Karpas-422 (cell line): ENCODE data around the gene OPCML. TPM values are rescaled to one million over a fixed set of nuclear protein-coding genes. Genes with fewer than 3 reads are reported as not detected.

ENCODE experiments used
- DNase-seq: peaks from one replicate; pipeline ENCODE4 v3.0.0-alpha.2; 2015
- H2AFZ ChIP-seq: fragments of 200-600 bp; sonication (generic); 2 replicates; pipeline ENCODE4 v1.6.1; 2014; ENCODE audit warnings: antibody characterized with exemption, low read length, mixed read lengths
- H3K27ac ChIP-seq: fragments of 200-600 bp; sonication (generic); 2 replicates; pipeline ENCODE4 v1.5.1; 2014; ENCODE audit warnings: mild to moderate bottlenecking, low read length, moderate library complexity
- H3K27me3 ChIP-seq: fragments of 200-600 bp; sonication (generic); 2 replicates; pipeline ENCODE4 v1.6.1; 2014; ENCODE audit warnings: low read length, mixed read lengths
- H3K36me3 ChIP-seq: fragments of 200-600 bp; sonication (generic); 2 replicates; pipeline ENCODE4 v1.6.1; 2014; ENCODE audit warnings: low read length, mixed read lengths; ENCODE audit not compliant: insufficient read depth
- H3K4me1 ChIP-seq: fragments of 200-600 bp; sonication (generic); 2 replicates; pipeline ENCODE4 v1.6.1; 2014; ENCODE audit warnings: mild to moderate bottlenecking, low read length, mixed read lengths
- H3K4me2 ChIP-seq: fragments of 200-600 bp; sonication (generic); 2 replicates; pipeline ENCODE4 v1.6.1; 2014; ENCODE audit warnings: low read length, low read depth, mild to moderate bottlenecking; ENCODE audit not compliant: poor library complexity, severe bottlenecking
- H3K4me3 ChIP-seq: fragments of 200-600 bp; sonication (generic); 2 replicates; pipeline ENCODE4 v1.5.1; 2014; ENCODE audit warnings: mild to moderate bottlenecking, antibody characterized with exemption, low read length, mixed read lengths
- H3K79me2 ChIP-seq: fragments of 200-600 bp; sonication (generic); 2 replicates; pipeline ENCODE4 v1.6.1; 2014; ENCODE audit warnings: mild to moderate bottlenecking, low read length, mixed read lengths
- H3K9ac ChIP-seq: fragments of 200-600 bp; sonication (generic); 2 replicates; pipeline ENCODE4 v1.6.0; 2014; ENCODE audit warnings: low read length
- H3K9me2 ChIP-seq: fragments of 200-600 bp; sonication (generic), shearing (Covaris generic); replicated peaks from 2 replicates; pipeline ENCODE4 v1.6.0; 2014; ENCODE audit warnings: mild to moderate bottlenecking, low read length, moderate library complexity; ENCODE audit not compliant: insufficient read depth
- H3K9me3 ChIP-seq: fragments of 300-700, 200-600 bp; sonication (generic); 2 replicates; pipeline ENCODE4 v1.6.1; 2014; ENCODE audit warnings: low read length, mixed read lengths
- H4K20me1 ChIP-seq: fragments of 200-600 bp; sonication (generic); 2 replicates; pipeline ENCODE4 v1.6.1; 2014; ENCODE audit warnings: mild to moderate bottlenecking, antibody characterized with exemption, low read length, low read depth; ENCODE audit not compliant: insufficient read depth
- total RNA-seq: library from RNA; depleted of rRNA; stranded (reverse); fragments of >200 nt; shearing (Covaris generic); gene quantifications from 2 replicates; pipeline ENCODE4 v1.2.3, GENCODE V29; 2014; ENCODE audit warnings: low replicate concordance

The OPCML gene
- total RNA-seq, 1 experiment from 2014 or later, result not detected

- H3K4me3 ChIP-seq, result no peak overlapping the region
- no peak overlapping the region for H3K4me2 ChIP-seq
- H3K4me1 ChIP-seq, result no peaks in the 10 kb centered on the region
- no peaks in the 10 kb centered on the region for H3K79me2 ChIP-seq
- no peaks in the 10 kb centered on the region for H3K9me2 ChIP-seq
- H3K27me3 ChIP-seq, result no peaks in the 10 kb centered on the region
- H3K9ac ChIP-seq, result no peak overlapping the region
- no peaks in the 10 kb centered on the region for H4K20me1 ChIP-seq
- no peaks in the 10 kb centered on the region for H3K36me3 ChIP-seq
- H3K27ac ChIP-seq, result no peak overlapping the region
- no peak for DNase-seq
- H2AFZ ChIP-seq, result no peak overlapping the region
- no peaks in the 10 kb centered on the region for H3K9me3 ChIP-seq
Observed at GRCh38 chr11:133354069-133354468, 178.2 kb downstream of the OPCML start.

DNA sequence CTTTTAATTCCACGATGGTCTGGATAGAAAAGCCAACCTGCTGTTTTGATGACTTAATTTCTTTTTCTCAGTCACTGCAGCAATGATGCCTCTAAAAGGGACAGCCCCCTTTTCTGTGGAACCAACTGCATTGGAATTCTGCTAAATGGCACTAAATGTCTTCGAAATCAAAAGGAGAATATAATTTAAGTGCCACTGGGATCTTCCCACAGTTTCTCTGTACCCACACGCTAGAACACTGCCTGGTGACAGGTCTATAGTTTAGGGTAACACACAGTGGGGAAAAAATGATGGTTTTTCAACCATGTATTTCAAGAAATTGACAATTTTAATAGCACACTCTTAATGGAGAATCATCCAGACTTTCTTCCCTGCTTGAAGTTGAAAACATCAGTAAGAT is 182.3 kb downstream of the OPCML start:
- H2AFZ ChIP-seq, result no peak overlapping the region
- no peaks in the 10 kb centered on the region for H3K9me3 ChIP-seq
- H3K36me3 ChIP-seq, result no peaks in the 10 kb centered on the region
- no peaks in the 10 kb centered on the region for H3K4me1 ChIP-seq
- H3K9ac ChIP-seq, result no peak overlapping the region
- H3K9me2 ChIP-seq, result no peaks in the 10 kb centered on the region
- H3K4me3 ChIP-seq, result no peak overlapping the region
- no peak overlapping the region for H3K4me2 ChIP-seq
- no peaks in the 10 kb centered on the region for H4K20me1 ChIP-seq
- H3K79me2 ChIP-seq, result no peaks in the 10 kb centered on the region
- H3K27me3 ChIP-seq, result no peaks in the 10 kb centered on the region
- DNase-seq, result no peak
- H3K27ac ChIP-seq, result no peak overlapping the region

DNA sequence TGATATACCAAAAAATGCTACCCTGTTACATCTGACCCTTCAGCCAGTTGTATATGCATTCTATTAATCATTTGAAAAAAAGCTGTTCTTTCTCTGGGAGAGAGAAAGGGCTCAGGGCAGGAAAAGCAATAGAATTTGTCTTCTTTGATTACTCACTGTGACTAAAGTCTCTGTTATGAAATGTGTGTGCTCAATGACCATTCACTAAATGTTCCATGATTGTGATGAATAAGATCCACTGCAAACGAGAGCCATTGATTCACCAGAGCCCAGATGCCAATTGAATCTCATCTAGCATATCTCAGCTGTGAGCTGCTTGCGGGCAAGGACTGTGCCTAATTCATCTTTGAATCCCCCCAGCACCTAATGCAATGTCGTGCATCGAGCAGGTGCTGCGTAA is 184.3 kb downstream of the OPCML start:
- Histone ChIP-seq H3K4me1 (no peaks in the 10 kb centered on the region), H2AFZ (no peak overlapping the region), H3K9ac (no peak overlapping the region)

DNA sequence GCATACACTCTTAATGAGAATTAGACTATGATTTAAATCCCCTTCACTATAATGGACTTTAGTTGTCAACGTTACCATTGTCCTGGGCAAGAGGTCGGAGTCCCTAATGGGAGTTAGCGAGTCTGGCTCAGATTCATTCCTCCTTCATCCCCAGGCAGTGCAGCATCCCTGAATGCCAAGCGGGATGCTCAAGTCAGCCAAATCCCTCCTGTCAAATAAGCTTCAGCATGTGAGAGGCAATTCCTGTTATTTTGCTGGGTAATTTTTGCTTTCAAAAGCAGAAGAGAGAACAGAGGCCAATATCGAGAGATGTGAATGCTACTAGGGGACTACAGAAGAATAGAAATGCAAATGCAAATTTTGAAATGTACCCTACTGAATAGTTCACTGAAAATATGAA is 186.2 kb downstream of the OPCML start:
- Histone ChIP-seq H3K4me3 (no peak overlapping the region), H3K36me3 (no peaks in the 10 kb centered on the region), H3K27me3 (no peaks in the 10 kb centered on the region), H3K79me2 (no peaks in the 10 kb centered on the region), H2AFZ (no peak overlapping the region), H3K4me2 (no peak overlapping the region), H4K20me1 (no peaks in the 10 kb centered on the region), H3K27ac (no peak overlapping the region), H3K9me3 (no peaks in the 10 kb centered on the region), H3K4me1 (no peaks in the 10 kb centered on the region), H3K9ac (no peak overlapping the region), H3K9me2 (no peaks in the 10 kb centered on the region)
- DNase-seq, result no peak

More for the DNA sequence above, 184.3 kb downstream of the OPCML start:
- H4K20me1 ChIP-seq, result no peaks in the 10 kb centered on the region
- no peaks in the 10 kb centered on the region for H3K27me3 ChIP-seq
- no peaks in the 10 kb centered on the region for H3K79me2 ChIP-seq
- no peak overlapping the region for H3K4me2 ChIP-seq
- H3K36me3 ChIP-seq, result no peaks in the 10 kb centered on the region
- H3K27ac ChIP-seq, result no peak overlapping the region
- DNase-seq, result no peak
- no peaks in the 10 kb centered on the region for H3K9me3 ChIP-seq
- H3K4me3 ChIP-seq, result no peak overlapping the region
- H3K9me2 ChIP-seq, result no peaks in the 10 kb centered on the region

- H3K36me3 ChIP-seq, result no peaks in the 10 kb centered on the region
- H3K9me2 ChIP-seq, result no peaks in the 10 kb centered on the region
- no peak overlapping the region for H2AFZ ChIP-seq
- no peaks in the 10 kb centered on the region for H3K9me3 ChIP-seq
- no peak overlapping the region for H3K4me3 ChIP-seq
- no peak for DNase-seq
- no peaks in the 10 kb centered on the region for H3K4me1 ChIP-seq
- no peaks in the 10 kb centered on the region for H4K20me1 ChIP-seq
- H3K9ac ChIP-seq, result no peak overlapping the region
- H3K27ac ChIP-seq, result no peak overlapping the region
- H3K79me2 ChIP-seq, result no peaks in the 10 kb centered on the region
- no peaks in the 10 kb centered on the region for H3K27me3 ChIP-seq
- no peak overlapping the region for H3K4me2 ChIP-seq
Observed at GRCh38 chr11:133343951-133344350, 188.3 kb downstream of the OPCML start.

DNA sequence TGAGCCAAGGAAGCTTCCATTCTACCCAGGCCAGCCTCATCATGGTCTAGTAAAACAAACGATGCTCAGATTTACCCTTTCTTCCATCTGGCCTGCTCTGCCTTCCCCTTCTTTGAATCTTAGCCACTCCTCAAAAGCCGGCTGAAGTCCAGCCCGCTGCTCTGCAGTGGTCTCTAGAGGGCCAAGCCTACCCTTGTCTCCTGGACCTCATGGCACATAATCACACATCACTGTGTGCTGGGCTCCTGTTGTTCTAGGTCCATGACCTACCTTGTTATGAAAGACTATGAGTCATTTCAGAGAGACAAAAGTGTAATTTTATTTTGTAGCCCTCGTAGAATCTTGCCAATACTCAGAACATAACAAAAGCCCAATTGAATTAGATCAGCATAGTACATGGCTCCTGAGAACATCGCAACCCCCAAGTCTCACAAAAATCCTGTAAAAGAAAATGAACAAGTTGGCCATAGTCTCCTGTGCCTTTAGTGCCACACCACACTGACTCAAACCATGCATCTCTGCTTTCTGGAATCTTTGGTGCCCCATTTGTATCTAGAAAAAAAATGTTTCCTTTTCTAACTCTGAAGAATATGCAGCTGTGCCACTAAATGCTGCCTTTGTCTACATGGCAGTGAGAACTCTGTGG is 192.7 kb downstream of the OPCML start:
- H3K27me3 ChIP-seq, result no peaks in the 10 kb centered on the region
- no peaks in the 10 kb centered on the region for H3K4me1 ChIP-seq
- H4K20me1 ChIP-seq, result no peaks in the 10 kb centered on the region
- H3K4me2 ChIP-seq, result no peak overlapping the region
- no peak overlapping the region for H3K4me3 ChIP-seq
- no peaks in the 10 kb centered on the region for H3K9me2 ChIP-seq
- H3K79me2 ChIP-seq, result no peaks in the 10 kb centered on the region
- no peak for DNase-seq
- no peaks in the 10 kb centered on the region for H3K9me3 ChIP-seq
- no peaks in the 10 kb centered on the region for H3K36me3 ChIP-seq
- H2AFZ ChIP-seq, result no peak overlapping the region
- H3K9ac ChIP-seq, result no peak overlapping the region
- no peak overlapping the region for H3K27ac ChIP-seq

DNA sequence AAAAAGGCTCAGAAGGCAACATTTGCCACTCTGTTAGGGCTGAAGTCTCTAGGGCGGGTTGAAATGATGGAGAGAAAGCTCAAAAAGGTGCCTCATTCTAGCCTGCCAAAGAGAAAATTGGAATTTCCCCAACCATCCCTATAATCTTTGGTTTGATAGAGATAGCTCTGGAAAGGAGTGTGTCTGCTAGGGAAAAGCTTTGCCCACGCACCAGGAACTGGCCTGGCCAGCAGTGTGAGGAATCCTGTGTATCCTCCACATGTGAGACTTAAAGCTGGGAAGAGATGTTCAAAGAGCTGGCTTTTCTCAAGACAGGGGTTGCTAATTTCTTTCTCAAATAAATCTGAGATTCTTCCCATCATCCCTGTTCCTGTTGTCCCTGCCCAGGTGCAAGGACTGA is 193.7 kb downstream of the OPCML start:
- no peak overlapping the region for H3K4me3 ChIP-seq
- H3K27ac ChIP-seq, result no peak overlapping the region
- H2AFZ ChIP-seq, result no peak overlapping the region
- no peaks in the 10 kb centered on the region for H3K9me3 ChIP-seq
- H3K27me3 ChIP-seq, result no peaks in the 10 kb centered on the region
- no peak overlapping the region for H3K4me2 ChIP-seq
- H3K4me1 ChIP-seq, result no peaks in the 10 kb centered on the region
- H3K9me2 ChIP-seq, result no peaks in the 10 kb centered on the region
- no peaks in the 10 kb centered on the region for H4K20me1 ChIP-seq
- no peaks in the 10 kb centered on the region for H3K79me2 ChIP-seq
- H3K36me3 ChIP-seq, result no peaks in the 10 kb centered on the region
- H3K9ac ChIP-seq, result no peak overlapping the region
- no peak for DNase-seq

GRCh38 chr11:133337951-133338418 is 194.3 kb downstream of the OPCML start:
- Histone ChIP-seq H3K9me2 (no peaks in the 10 kb centered on the region), H3K9me3 (no peaks in the 10 kb centered on the region), H3K4me3 (no peak overlapping the region), H3K36me3 (no peaks in the 10 kb centered on the region), H3K4me2 (no peak overlapping the region), H4K20me1 (no peaks in the 10 kb centered on the region), H3K27ac (no peak overlapping the region), H3K4me1 (no peaks in the 10 kb centered on the region), H2AFZ (no peak overlapping the region), H3K27me3 (no peaks in the 10 kb centered on the region), H3K9ac (no peak overlapping the region), H3K79me2 (no peaks in the 10 kb centered on the region)
- DNase-seq, result no peak
